Fibroblast of skin of right quadriceps (primary cell): ENCODE data around the gene DDX54.

Experiments used
- DNase-seq: peaks from one replicate; pipeline ENCODE4 v3.0.0-alpha.2; 2013

Gene DDX54, protein sequence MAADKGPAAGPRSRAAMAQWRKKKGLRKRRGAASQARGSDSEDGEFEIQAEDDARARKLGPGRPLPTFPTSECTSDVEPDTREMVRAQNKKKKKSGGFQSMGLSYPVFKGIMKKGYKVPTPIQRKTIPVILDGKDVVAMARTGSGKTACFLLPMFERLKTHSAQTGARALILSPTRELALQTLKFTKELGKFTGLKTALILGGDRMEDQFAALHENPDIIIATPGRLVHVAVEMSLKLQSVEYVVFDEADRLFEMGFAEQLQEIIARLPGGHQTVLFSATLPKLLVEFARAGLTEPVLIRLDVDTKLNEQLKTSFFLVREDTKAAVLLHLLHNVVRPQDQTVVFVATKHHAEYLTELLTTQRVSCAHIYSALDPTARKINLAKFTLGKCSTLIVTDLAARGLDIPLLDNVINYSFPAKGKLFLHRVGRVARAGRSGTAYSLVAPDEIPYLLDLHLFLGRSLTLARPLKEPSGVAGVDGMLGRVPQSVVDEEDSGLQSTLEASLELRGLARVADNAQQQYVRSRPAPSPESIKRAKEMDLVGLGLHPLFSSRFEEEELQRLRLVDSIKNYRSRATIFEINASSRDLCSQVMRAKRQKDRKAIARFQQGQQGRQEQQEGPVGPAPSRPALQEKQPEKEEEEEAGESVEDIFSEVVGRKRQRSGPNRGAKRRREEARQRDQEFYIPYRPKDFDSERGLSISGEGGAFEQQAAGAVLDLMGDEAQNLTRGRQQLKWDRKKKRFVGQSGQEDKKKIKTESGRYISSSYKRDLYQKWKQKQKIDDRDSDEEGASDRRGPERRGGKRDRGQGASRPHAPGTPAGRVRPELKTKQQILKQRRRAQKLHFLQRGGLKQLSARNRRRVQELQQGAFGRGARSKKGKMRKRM

GRCh38 chr12:113185180-113186032 is at the start of gene DDX54, which contains the start of gene RITA1:
DDX54 (minus strand) TSS chr12:113185478; CDS start chr12:113185451, 27 bp downstream.
RITA1 (plus strand) TSS chr12:113185721; CDS start chr12:113186747, 1,026 bp downstream.
- DNase-seq = peak; percentile 74

GRCh38 chr12:113234483-113234882 is 49.2 kb upstream of the DDX54 start:
- no peak for DNase-seq

DNA sequence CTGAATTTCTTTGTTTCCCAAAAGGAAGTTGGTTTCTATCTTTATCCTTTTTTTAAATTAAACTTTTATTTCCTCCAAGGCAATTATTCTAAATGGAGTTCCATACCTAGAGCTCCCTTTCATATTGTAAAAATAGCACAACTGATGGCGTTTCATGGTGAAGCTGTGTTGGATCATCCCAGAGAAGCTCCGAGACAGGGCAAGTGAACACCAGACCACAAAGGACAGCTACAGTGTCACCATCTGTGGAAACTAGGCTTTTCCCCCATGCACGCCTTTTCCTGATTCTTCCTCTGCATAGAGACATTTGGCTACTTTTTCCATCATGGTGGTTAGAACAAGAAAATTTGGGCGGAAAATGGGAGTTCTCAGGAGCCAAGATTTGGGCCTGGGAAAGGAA is 48.7 kb upstream of the DDX54 start:
- DNase-seq = no peak

DNA sequence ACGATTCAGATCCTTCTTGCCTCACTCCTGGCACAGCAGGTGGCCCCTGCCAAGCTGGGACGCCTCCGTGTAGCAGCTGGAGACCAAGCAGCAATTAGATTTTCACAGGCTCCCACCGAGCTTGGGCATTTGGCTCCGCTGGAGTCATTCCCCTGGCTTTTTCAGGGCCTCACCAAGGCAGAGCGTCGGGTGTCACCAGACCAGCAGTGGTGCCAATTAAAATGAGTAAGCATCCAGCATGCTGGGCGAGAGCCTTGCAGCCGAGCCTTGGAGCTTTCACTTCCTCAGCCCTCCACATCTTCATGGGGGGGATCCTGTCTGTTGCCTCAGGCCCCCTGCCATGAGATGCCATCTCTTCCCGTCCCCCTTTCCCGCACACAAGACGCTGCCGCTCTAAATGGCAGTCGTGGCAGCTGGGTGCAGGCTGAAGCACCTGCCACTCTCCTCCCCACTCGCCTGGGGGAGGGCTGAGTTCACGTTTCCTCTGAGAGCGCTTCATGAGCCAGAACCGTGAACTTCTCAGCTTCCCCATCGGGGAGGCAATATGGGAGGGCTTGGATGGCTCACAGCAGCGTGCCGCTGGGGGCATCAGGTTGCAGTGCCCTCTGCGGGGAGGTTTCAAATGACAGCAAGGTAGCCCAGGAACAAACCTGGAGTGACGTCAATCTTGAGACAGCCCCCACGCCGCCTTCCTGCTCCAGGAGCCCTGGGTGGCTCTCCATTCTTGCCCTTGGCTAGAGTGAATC is 47.7 kb upstream of the DDX54 start:
- no peak for DNase-seq

GRCh38 chr12:113232089-113232839 is 47.0 kb upstream of the DDX54 start:
- DNase-seq = no peak

DNA sequence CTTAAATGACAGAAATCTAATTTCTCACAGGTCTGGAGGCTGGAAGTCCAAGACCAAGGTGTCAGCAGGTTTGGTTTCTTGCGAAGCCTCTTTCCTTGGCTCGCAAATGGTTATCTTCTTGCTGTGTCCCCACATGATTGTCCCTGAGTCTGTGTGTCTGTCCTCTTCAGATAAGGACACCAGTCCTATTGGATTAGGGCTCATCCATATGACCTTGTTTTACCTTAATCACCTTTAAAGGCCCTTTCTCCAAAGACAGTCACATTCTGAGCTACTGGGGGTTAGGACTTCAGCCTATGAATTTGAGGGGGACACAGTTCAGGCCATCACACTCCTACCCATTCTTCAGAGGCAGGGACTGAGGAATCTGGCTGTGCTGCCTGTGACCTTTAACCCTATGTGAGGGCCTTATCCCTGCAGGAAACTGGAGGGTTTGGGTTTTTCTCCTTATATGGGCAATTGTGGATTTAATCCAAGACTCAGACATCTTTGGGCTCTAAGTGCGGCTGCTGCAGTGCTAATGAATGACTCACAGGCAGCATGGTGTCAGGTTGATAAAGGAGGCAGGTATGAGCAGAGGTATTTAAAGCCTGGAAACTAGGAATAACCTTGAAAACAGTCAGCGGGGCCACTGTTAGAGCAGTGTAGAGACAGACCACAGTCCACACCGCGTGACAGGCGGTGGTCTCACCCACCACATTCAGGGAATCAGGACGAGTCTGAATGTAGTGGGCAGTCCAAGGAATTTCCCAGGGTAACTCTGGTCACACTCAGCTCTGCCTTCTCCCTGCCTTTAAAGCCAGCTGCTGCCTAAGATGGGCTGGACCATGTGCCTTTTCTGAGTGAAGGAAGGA is 46.2 kb upstream of the DDX54 start:
- peak; percentile 86 for DNase-seq

- DNase-seq = no peak
Measured at GRCh38 chr12:113230315-113231234, 45.3 kb upstream of the DDX54 start.

GRCh38 chr12:113228394-113229028 is 43.2 kb upstream of the DDX54 start:
- DNase-seq = no peak

GRCh38 chr12:113227686-113228391 is 42.6 kb upstream of the DDX54 start:
- no peak for DNase-seq

DNA sequence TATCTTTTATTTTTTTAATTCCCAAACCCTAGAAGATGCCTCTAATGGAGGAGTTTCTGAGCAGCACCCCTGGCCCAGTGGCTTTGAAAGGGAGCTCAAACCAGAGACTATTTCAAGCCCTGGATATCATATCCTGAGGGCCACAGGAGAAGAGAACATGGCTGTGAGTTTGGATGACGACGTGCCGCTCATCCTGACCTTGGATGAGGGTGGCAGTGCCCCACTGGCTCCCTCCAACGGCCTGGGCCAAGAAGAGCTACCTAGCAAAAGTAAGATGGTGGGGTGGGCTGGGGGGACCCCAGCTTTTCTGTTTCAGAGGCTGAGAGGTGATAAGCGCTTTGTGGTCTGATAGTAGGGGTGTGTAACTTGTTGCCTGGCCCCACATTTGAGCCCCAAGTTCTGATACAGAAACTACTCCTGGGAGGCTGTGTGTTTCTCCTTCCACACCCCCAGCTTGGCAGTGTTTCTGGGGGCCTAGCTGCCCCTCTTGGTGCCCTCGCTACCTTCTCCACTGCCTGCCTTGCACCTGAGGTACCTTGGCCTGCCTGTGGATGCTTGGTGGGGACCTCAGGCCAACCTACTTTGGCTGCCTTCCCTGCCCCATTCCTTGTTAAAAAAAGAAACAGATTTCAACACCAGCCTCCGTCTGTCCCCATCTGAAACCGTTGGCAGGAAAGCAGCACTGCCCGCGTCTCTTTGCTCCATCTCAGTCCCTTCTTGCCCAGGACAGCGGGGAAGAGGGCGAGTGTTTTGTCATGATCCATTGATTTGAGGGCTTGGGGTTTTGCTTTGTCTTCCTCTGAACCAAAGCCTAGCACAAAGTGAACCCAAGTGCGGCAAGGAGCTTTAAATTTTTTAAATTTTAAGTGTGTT is 41.7 kb upstream of the DDX54 start:
- no peak for DNase-seq

DNA sequence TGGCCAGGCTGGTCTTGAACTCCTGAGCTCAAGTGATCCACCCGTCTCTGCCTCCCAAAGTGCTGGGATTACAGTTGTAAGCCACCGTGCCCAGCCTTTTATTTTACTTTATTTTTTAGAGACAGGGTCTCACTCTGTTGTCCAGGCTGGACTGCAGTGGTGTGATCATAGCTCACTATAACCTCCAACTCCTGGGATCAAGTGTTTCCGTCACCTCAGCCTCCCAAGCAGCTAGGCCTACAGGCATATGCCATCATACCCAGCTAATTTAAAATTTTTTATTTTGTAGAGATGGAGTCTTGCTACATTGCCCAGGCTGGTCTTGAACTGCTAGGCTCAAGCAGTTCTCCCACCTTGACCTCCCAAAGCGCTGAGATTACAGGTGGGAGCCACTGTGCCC is 39.7 kb upstream of the DDX54 start:
- DNase-seq = no peak

DNA sequence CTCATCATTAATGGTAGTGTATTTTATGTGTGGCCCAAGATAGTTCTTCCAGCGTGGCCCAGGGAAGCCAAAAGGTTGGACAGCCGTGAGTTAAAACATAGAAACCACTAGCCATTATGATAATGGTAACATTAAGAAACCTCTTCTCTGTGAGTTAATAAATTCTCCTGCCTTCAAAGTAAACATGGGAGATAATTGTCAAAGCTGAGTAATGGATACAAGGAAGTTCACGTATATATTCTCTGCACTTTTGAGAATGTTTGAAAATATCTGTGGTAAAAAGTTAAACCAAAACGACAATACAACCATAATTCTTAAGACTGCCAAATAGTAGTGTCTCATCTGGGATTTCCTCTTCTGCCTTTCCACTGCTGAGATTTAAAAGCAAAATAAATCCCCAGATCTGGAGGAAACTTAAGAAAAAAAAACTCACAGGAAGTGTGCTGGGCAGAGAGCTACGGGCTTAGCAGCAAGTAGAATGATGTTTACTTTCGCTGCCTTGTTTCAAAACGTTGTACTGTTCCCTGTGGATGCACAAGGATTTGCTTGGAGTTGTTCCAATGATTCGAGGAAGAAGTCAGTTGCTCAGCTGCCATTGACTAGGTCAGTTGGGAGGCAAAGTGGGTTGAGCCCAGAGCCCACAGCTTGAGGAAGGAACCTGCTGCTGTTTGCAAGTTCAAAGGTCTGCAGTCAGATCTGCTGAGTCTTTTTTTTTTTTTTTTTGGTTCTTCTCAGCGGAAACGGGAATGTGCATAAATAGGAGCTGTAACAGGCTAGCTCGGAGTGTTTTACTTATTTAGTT is 37.7 kb upstream of the DDX54 start:
- peak; percentile 90 for DNase-seq

- no peak for DNase-seq
Measured at GRCh38 chr12:113221997-113222729, 36.9 kb upstream of the DDX54 start.

DNA sequence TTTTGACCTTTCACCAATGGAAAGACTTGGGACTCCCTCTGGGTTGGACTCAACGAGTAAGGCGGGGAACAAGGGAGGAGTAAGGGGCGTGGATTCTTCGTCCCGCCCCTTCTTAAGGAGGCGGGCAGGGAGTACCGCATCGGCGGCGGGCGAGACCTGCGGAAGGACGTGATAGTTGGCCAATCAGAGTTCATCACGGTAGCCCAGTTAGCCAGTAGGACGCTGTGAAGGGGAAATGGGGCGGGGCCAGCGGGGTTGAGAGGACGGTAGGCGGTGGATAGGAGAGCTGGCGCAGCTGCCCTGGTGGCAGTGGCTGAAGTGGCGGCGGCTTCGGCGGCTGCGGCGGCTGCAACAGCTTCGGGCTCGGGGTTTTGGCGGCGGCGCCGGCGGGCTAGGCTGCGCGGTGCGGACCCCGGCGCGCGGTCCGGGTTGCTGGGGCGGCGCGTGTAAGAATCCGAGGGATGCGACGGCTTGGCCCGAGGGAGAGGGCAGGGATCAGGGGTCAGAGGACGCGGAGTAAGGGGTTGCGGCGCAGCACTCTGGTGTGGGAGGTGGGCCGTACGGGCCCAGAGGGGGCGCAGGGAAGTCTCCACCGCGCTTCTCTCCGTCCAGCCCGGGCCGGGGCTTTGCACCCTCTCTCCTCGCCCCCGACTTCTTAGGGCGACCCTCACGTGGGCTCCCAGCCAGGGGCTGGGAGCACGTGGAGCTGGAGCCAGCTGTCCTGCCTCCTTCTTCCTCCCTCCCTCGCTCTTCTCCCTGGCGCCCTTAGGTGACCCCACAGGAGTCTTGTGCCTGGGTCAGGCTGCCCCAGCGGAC is 36.1 kb upstream of the DDX54 start, which contains the start of gene TPCN1:
TPCN1 (plus strand) TSS at position 284 of the 816 bp plus-strand sequence. CDS start 5,389 bp downstream, outside the sequence.
- peak; percentile 100 for DNase-seq
